HL-60 (cell line): ENCODE results near the gene FAM204A.

ENCODE experiments used
- DNase-seq, 2 experiments: peaks; one replicate each; pipeline ENCODE4 v3.0.0-alpha.2; 2010 to 2020; ENCODE audit warnings: low read depth in 1 of 2, low spot score in 1 of 2
- H3K27ac ChIP-seq: fragments of 250-450 bp; sonication (Bioruptor Pico); replicated peaks from 2 replicates; pipeline ENCODE4 v1.5.1; 2020; ENCODE audit warnings: mild to moderate bottlenecking, moderate library complexity
- H3K27me3 ChIP-seq: fragments of 250-450 bp; sonication (Bioruptor Pico); 2 replicates; pipeline ENCODE4 v1.5.1; 2021; ENCODE audit warnings: mild to moderate bottlenecking, moderate library complexity; ENCODE audit not compliant: insufficient read depth, poor library complexity, severe bottlenecking
- H3K4me3 ChIP-seq: replicated peaks from 2 replicates; pipeline ENCODE4 v1.5.1; 2011; ENCODE audit warnings: mild to moderate bottlenecking, control low read depth, low read length; ENCODE audit not compliant: insufficient read depth
- GABPA ChIP-seq: IDR thresholded peaks from 2 replicates; pipeline ENCODE4 v1.6.1; 2012; ENCODE audit warnings: low read depth
- POLR2AphosphoS5 ChIP-seq: IDR thresholded peaks from 2 replicates; pipeline ENCODE4 v1.6.1; 2012; ENCODE audit warnings: low read depth
- SPI1 ChIP-seq: IDR thresholded peaks from 2 replicates; pipeline ENCODE4 v1.6.1; 2012; ENCODE audit warnings: low read depth, mild to moderate bottlenecking, borderline replicate concordance
- TF ChIP-seq, protein P1 (sequence below): IDR thresholded peaks from 2 replicates; pipeline ENCODE4 v1.6.1; 2012; ENCODE audit warnings: low read depth; ENCODE audit not compliant: insufficient replicate concordance
- TF ChIP-seq, protein P2 (sequence below): IDR thresholded peaks from one replicate; pipeline ENCODE4 v1.5.1; 2011; ENCODE audit warnings: low read length, control low read depth, inconsistent platforms; ENCODE audit not compliant: insufficient read depth

FAM204A gene

DNA sequence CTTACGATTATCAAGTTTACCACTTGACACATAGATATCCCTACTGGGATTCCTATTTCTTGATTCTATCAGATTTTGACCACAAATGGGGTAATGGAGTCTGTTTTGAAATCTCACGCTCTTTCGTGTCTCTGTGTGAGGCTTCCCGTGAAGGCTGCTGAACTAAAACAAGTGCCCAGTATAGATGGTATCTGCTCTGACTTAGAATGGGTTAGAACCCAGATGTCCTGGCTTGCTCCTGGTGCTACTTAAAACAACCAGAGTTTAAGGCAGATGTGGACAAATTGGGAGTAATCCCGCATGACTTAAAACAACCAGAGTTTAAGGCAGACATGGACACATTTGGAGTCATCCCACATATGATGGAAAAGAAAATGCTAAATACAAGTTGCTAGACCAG, 85.9 kb downstream of the FAM204A start:
- H3K27me3 ChIP-seq: peaks cover 12% of the 10 kb centered on the region
- no peak overlapping the region for H3K27ac ChIP-seq
- H3K4me3 ChIP-seq: no peak overlapping the region
- no peak for DNase-seq
- TF ChIP-seq, protein P1, sequence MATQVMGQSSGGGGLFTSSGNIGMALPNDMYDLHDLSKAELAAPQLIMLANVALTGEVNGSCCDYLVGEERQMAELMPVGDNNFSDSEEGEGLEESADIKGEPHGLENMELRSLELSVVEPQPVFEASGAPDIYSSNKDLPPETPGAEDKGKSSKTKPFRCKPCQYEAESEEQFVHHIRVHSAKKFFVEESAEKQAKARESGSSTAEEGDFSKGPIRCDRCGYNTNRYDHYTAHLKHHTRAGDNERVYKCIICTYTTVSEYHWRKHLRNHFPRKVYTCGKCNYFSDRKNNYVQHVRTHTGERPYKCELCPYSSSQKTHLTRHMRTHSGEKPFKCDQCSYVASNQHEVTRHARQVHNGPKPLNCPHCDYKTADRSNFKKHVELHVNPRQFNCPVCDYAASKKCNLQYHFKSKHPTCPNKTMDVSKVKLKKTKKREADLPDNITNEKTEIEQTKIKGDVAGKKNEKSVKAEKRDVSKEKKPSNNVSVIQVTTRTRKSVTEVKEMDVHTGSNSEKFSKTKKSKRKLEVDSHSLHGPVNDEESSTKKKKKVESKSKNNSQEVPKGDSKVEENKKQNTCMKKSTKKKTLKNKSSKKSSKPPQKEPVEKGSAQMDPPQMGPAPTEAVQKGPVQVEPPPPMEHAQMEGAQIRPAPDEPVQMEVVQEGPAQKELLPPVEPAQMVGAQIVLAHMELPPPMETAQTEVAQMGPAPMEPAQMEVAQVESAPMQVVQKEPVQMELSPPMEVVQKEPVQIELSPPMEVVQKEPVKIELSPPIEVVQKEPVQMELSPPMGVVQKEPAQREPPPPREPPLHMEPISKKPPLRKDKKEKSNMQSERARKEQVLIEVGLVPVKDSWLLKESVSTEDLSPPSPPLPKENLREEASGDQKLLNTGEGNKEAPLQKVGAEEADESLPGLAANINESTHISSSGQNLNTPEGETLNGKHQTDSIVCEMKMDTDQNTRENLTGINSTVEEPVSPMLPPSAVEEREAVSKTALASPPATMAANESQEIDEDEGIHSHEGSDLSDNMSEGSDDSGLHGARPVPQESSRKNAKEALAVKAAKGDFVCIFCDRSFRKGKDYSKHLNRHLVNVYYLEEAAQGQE: no peak
- TF ChIP-seq POLR2AphosphoS5: no peak
- TF ChIP-seq, protein P2, sequence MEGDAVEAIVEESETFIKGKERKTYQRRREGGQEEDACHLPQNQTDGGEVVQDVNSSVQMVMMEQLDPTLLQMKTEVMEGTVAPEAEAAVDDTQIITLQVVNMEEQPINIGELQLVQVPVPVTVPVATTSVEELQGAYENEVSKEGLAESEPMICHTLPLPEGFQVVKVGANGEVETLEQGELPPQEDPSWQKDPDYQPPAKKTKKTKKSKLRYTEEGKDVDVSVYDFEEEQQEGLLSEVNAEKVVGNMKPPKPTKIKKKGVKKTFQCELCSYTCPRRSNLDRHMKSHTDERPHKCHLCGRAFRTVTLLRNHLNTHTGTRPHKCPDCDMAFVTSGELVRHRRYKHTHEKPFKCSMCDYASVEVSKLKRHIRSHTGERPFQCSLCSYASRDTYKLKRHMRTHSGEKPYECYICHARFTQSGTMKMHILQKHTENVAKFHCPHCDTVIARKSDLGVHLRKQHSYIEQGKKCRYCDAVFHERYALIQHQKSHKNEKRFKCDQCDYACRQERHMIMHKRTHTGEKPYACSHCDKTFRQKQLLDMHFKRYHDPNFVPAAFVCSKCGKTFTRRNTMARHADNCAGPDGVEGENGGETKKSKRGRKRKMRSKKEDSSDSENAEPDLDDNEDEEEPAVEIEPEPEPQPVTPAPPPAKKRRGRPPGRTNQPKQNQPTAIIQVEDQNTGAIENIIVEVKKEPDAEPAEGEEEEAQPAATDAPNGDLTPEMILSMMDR: no peak
- TF ChIP-seq SPI1: no peak
- TF ChIP-seq GABPA: no peak

DNA sequence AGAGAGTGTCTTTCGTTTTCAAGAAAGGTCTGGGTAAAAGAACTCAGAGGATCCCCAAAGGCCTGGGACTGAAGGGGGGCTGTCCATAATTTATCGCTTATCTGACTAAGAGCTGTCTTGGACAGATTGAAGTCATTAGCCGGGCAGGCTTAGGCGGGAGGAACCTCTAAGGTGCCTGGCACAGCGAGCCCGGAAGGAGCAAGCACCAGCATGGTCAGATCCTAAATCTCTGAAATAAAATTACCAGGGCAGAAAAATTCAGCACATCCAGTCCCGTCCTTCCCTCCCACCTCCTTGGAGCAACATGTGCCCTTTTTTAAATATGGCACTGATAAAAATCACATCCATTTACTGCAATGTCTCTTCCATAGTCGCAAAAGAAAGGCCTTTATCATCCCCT, 86.8 kb downstream of the FAM204A start:
- H3K27ac ChIP-seq: no peak overlapping the region
- peaks cover 12% of the 10 kb centered on the region for H3K27me3 ChIP-seq
- no peak for DNase-seq
- TF ChIP-seq, protein P2: no peak
- TF ChIP-seq POLR2AphosphoS5 (no peak), SPI1 (no peak), GABPA (no peak)
- TF ChIP-seq, protein P1: no peak
- no peak overlapping the region for H3K4me3 ChIP-seq

DNA sequence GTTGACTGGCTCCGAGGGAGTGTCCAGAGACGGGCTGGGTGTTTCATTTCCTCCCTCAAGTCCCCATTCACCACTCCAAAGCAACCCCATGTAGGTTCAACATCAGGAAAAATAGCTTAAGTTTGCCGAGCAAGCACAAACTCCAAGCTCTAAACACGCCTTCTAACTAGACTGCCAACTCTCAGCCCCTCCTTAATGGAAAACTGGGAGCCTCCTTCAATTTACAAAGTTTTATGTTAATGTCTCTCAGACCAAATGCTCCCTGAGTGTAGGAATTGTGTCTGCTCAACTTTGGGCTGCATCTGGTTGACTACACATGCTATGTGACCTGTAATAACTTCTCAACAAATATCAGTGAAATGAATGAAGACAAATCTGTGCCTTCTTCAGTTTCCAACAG, 87.5 kb downstream of the FAM204A start:
- TF ChIP-seq SPI1 (no peak), POLR2AphosphoS5 (no peak), GABPA (no peak)
- TF ChIP-seq, protein P2: no peak
- TF ChIP-seq, protein P1: no peak
- Histone ChIP-seq H3K27ac (no peak overlapping the region), H3K27me3 (peaks cover 12% of the 10 kb centered on the region), H3K4me3 (no peak overlapping the region)
- no peak for DNase-seq
